ENCODE data around the gene PSAT1.

- TF ChIP-seq, protein P1, sequence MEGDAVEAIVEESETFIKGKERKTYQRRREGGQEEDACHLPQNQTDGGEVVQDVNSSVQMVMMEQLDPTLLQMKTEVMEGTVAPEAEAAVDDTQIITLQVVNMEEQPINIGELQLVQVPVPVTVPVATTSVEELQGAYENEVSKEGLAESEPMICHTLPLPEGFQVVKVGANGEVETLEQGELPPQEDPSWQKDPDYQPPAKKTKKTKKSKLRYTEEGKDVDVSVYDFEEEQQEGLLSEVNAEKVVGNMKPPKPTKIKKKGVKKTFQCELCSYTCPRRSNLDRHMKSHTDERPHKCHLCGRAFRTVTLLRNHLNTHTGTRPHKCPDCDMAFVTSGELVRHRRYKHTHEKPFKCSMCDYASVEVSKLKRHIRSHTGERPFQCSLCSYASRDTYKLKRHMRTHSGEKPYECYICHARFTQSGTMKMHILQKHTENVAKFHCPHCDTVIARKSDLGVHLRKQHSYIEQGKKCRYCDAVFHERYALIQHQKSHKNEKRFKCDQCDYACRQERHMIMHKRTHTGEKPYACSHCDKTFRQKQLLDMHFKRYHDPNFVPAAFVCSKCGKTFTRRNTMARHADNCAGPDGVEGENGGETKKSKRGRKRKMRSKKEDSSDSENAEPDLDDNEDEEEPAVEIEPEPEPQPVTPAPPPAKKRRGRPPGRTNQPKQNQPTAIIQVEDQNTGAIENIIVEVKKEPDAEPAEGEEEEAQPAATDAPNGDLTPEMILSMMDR (conservative IDR thresholded peaks at IDR 0.05; ENCODE audit: low read depth, low read length), result no peak
- no peak for TF ChIP-seq EZH2phosphoT487 (IDR thresholded peaks at IDR 0.05; ENCODE audit: borderline replicate concordance, low read length)
- no peak for TF ChIP-seq EZH2 (IDR thresholded peaks at IDR 0.05; ENCODE audit: low read length, unreplicated experiment)
Measured at GRCh38 chr9:78267889-78268288, 29.0 kb upstream of the PSAT1 start.
